ENCODE data around the gene MFAP2.

MFAP2 gene

DNA sequence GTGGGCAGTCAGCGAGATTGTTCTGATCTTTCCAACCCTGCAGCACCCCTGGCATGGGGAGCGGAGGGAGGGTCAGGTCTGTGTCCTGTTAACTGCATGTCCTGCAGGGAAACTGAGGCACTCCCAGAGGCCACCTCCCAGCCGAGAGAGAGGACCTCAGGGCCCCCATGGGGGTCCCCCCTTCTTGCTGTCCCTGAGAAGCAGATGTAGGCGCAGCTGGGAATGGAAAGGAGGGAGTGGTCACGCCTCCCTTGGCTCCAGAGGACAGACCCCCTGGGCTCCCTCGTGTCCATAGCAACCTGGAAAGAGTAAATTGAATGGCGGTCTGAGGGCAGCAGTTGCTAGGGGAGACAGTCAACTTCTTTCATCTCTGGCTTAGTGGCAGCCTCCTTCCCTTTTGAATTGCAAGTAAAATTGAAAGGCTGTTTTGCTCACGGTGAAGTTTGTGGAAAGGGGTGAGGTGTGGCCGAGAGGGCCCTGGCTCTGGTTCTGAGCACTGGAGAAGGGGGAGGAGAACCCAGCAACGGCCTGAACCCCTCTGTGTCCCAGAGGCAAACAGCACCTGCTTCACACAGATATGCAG, 53.8 kb downstream of the MFAP2 start:
- DNase-seq, result no peak

- DNase-seq, result no peak
Observed at GRCh38 chr1:16925635-16926490, 54.6 kb downstream of the MFAP2 start.

GRCh38 chr1:16924919-16925477, 55.4 kb downstream of the MFAP2 start:
- no peak for DNase-seq
